Stimulated activated naive B cell treated with anti-CD40 and anti-IgM and Interleukin-4, amounts not matched to agents 10 μg/mL and 1 μg/mL and 100 μg/mL, for 72 hours (primary cell): ENCODE data around the gene KLF14.
"Not testable (repeated sequence)": the region's sequence is repeated elsewhere in the genome, so short reads cannot be mapped to it uniquely, and the experiment has no call there.

Source experiments
- ATAC-seq, 2 donors: fragments of 150-1000 bp; cut with Tn5 transposase; replicated peaks; 2 replicates each; pipeline ENCODE4 v1.10.0; 2021; ENCODE audit warnings: moderate library complexity in 1 of 2
- DNase-seq: peaks from one replicate; pipeline ENCODE4 v3.0.0; 2021
- H3K27ac Mint-ChIP-seq: one replicate; pipeline ENCODE4 v1.8.0; 2022; ENCODE audit warnings: mild to moderate bottlenecking, mixed read lengths
- H3K27me3 Mint-ChIP-seq, 2 donors: one replicate each; pipeline ENCODE4 v1.8.0; 2022; ENCODE audit warnings: mixed read lengths in 2 of 2
- H3K36me3 Mint-ChIP-seq, 2 donors: one replicate each; pipeline ENCODE4 v1.8.0; 2022; ENCODE audit warnings: mixed read lengths in 2 of 2, mild to moderate bottlenecking in 1 of 2
- H3K4me1 Mint-ChIP-seq, 2 donors: one replicate each; pipeline ENCODE4 v1.8.0; 2022; ENCODE audit warnings: mixed read lengths in 2 of 2, mild to moderate bottlenecking in 1 of 2
- H3K4me3 Mint-ChIP-seq, 2 donors: one replicate each; pipeline ENCODE4 v1.8.0; 2022; ENCODE audit warnings: mild to moderate bottlenecking in 2 of 2, mixed read lengths in 2 of 2, moderate library complexity in 1 of 2
- H3K9me3 Mint-ChIP-seq, 2 donors: one replicate each; pipeline ENCODE4 v1.8.0; 2022; ENCODE audit warnings: mixed read lengths in 2 of 2, mild to moderate bottlenecking in 1 of 2

The KLF14 gene

DNA sequence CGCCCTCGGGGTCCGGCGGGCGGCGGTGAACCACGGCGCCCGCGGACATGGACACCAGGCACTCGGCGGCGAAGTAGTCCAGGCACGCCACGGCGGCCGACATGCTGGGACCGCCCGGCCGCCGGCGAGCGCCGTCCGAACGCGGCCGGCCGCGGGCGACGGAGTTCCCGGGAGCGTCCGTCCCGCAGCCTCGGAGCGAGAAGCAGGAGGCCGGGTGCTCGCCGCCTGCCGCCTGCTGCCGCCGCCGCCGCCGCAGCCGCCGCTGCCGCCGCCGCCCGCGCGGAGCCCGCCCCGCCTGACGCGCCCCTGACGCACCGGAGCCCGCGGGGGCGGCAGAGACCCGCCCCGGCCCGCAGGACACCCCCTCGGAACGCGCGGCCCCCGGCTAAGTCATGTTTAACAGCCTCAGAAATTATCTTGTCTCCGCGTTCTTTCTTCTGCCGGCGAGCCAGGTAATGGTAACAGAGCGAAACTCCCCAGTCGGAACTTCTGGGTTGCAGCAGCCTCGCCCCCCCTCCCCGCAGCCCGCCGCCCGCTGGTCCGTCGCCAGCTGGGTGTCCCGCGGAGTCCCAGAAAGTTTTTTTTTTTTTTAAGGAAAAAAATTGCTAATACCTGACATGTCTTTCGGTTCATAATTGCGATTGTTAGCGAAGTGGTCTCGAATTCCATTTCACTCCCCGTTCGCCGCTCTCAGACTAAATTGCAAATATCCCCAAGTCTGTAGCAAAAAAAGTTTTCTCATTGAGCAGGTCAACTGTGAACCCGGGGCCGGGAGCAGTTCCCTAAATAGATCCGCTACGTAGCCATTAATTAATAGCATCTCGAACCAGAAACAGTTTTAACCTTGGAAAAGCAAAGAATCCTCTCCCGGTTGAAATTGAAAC, at the start of gene KLF14:
Gene KLF14, minus strand, starts transcription at position 277 of the 884 bp plus-strand sequence. Its CDS starts 174 bp downstream, at position 103.
- peaks cover 5 to 6% of the 10 kb centered on the region in 2 donors for H3K36me3 Mint-ChIP-seq
- H3K4me1 Mint-ChIP-seq = peaks cover 5% of the 10 kb centered on the region in 2 donors
- peak within 1 kb of the TSS; percentile 79 to 82 for H3K4me3 Mint-ChIP-seq
- H3K27me3 Mint-ChIP-seq = peaks cover 51 to 57% of the 10 kb centered on the region in 2 donors
- H3K9me3 Mint-ChIP-seq = peaks cover 0 to 3% of the 10 kb centered on the region in 2 donors
- DNase-seq = peak; percentile 15
- H3K27ac Mint-ChIP-seq = peak within 1 kb of the TSS; percentile 81
- peak; percentile 65 to 69 for ATAC-seq

GRCh38 chr7:130781346-130781745, 47.3 kb upstream of the KLF14 start:
- Mint-ChIP-seq H3K27me3 (peaks cover 37 to 40% of the 10 kb centered on the region in 2 donors), H3K4me3 (no peak overlapping the region), H3K36me3 (no peaks in the 10 kb centered on the region), H3K4me1 (no peaks in the 10 kb centered on the region), H3K9me3 (no peaks in the 10 kb centered on the region), H3K27ac (no peak overlapping the region)
- DNase-seq = no peak
- no peak for ATAC-seq

- no peak for ATAC-seq
- H3K4me3 Mint-ChIP-seq = no peak overlapping the region
- no peak for DNase-seq
- peaks cover 29 to 32% of the 10 kb centered on the region in 2 donors for H3K27me3 Mint-ChIP-seq
- H3K9me3 Mint-ChIP-seq = peaks cover 2 to 4% of the 10 kb centered on the region in 2 donors
- no peak overlapping the region for H3K27ac Mint-ChIP-seq
- H3K36me3 Mint-ChIP-seq = peaks cover 0 to 2% of the 10 kb centered on the region in 2 donors
- no peaks in the 10 kb centered on the region for H3K4me1 Mint-ChIP-seq
Measured at GRCh38 chr7:130777426-130777825, 43.4 kb upstream of the KLF14 start.

GRCh38 chr7:130772456-130772855, 38.4 kb upstream of the KLF14 start:
- H3K27me3 Mint-ChIP-seq = peaks cover 16 to 32% of the 10 kb centered on the region in 2 donors

DNA sequence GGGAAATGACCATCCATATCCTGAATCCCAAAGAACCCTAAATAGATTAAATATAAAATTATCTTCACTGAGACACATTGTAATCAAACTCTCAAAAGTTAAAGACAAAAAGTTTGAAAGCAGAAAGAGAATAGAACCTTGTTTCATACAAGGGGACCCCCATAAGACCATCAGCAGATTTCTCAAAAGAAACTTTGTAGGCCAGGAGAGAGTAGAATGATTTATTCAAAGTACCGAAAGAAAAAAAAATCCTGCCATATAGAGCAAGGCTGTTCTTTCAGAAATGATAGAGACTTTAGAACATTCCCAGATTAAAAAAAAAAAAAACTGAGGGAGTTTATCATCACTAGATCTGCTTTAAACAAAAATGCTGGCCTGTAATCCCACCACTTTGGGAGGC, 34.8 kb upstream of the KLF14 start:
- no peak for DNase-seq
- no peak for ATAC-seq
- no peak overlapping the region for H3K4me3 Mint-ChIP-seq
- H3K4me1 Mint-ChIP-seq = no peaks in the 10 kb centered on the region
- peaks cover 28 to 34% of the 10 kb centered on the region in 2 donors for H3K9me3 Mint-ChIP-seq
- peaks cover 31 to 48% of the 10 kb centered on the region in 2 donors for H3K27me3 Mint-ChIP-seq
- peaks cover 15 to 19% of the 10 kb centered on the region in 2 donors for H3K36me3 Mint-ChIP-seq
- H3K27ac Mint-ChIP-seq = no peak overlapping the region

More at GRCh38 chr7:130772456-130772855, 38.4 kb upstream of the KLF14 start:
- not testable (repeated sequence) for DNase-seq, H3K4me3 Mint-ChIP-seq, H3K4me1 Mint-ChIP-seq, H3K27ac Mint-ChIP-seq, ATAC-seq
- Mint-ChIP-seq H3K36me3 (peaks cover 13 to 15% of the 10 kb centered on the region in 2 donors), H3K9me3 (peaks cover 22 to 26% of the 10 kb centered on the region in 2 donors)

GRCh38 chr7:130764569-130764968, 30.6 kb upstream of the KLF14 start:
- DNase-seq, ATAC-seq, H3K27ac Mint-ChIP-seq, H3K4me1 Mint-ChIP-seq, H3K4me3 Mint-ChIP-seq: not testable (repeated sequence)
- H3K36me3 Mint-ChIP-seq = peaks cover 8 to 11% of the 10 kb centered on the region in 2 donors
- H3K9me3 Mint-ChIP-seq = peaks cover 10 to 22% of the 10 kb centered on the region in 2 donors
- H3K27me3 Mint-ChIP-seq = peaks cover 33 to 39% of the 10 kb centered on the region in 2 donors

GRCh38 chr7:130758429-130759056, 24.5 kb upstream of the KLF14 start:
- Mint-ChIP-seq H3K36me3 (no peaks in the 10 kb centered on the region), H3K9me3 (no peaks in the 10 kb centered on the region), H3K4me3 (no peak overlapping the region), H3K27me3 (peaks cover 12 to 13% of the 10 kb centered on the region in 2 donors), H3K4me1 (no peaks in the 10 kb centered on the region), H3K27ac (no peak overlapping the region)
- peak; percentile 47 to 51 for ATAC-seq
- DNase-seq = no peak

DNA sequence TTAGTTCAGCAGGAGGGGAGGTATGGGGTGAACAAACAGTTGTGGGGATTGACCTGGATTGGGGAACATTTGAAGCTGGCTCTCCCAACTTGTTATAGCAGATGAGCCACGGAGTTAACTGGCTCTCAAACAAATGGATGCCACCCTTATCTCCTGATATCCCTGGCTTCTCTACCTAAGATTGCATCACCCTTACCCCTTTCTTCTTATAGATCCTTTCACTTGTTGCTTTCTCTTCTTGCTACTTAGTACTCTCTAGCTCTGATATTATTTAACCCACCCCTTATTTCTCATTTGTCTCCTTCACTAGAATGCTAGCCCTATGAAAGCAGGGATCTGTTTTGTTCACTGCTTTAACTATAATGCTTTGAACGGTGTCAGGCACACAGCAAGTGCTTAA, 22.3 kb upstream of the KLF14 start:
- no peaks in the 10 kb centered on the region for H3K9me3 Mint-ChIP-seq
- DNase-seq (no peak), ATAC-seq (no peak)
- no peak overlapping the region for H3K4me3 Mint-ChIP-seq
- no peaks in the 10 kb centered on the region for H3K36me3 Mint-ChIP-seq
- H3K4me1 Mint-ChIP-seq = no peaks in the 10 kb centered on the region
- no peak overlapping the region for H3K27ac Mint-ChIP-seq
- peaks cover 9 to 21% of the 10 kb centered on the region in 2 donors for H3K27me3 Mint-ChIP-seq

DNA sequence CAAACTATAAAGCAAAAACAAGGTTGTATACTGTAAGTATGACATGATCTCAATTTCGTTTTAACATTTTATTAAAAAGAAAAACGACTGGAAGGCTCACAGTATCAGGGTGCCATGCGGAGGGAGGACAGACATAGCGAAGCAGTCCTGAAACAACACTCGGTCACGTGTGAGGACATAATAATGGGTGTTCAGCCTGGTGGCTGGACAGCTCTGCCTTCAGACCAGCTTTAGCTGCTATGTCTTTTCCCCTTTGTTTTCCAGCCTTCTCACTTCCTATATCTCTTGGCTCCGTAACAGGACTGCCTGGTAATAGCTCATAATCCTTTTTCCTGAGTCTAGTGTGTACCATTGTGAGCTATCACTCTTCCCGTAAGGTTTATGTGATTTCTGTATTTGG, 18.4 kb upstream of the KLF14 start:
- ATAC-seq (no peak), DNase-seq (no peak)
- Mint-ChIP-seq H3K9me3 (no peaks in the 10 kb centered on the region), H3K36me3 (no peaks in the 10 kb centered on the region), H3K27me3 (peaks cover 8 to 24% of the 10 kb centered on the region in 2 donors), H3K4me3 (no peak overlapping the region), H3K27ac (no peak overlapping the region), H3K4me1 (no peaks in the 10 kb centered on the region)

DNA sequence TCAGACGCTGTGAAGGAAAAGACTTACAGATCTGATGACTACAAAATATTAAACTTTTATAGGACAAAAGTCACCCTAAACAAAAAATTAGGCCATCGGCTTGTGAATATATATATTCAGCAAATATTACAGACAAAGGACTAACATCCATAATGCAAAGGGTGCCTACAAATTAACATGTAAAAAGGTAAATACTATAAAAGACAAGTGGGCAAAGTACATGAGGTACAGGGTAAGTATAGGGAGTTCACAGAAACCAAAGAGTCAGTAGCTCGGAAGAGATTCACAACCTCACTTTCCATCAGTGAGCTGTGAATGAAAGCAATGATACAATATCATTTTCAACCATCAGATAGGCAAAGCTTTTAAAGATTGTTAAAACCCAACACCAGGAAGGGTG, 16.7 kb upstream of the KLF14 start:
- H3K9me3 Mint-ChIP-seq = no peaks in the 10 kb centered on the region
- no peak overlapping the region for H3K4me3 Mint-ChIP-seq
- peaks cover 9 to 27% of the 10 kb centered on the region in 2 donors for H3K27me3 Mint-ChIP-seq

DNA sequence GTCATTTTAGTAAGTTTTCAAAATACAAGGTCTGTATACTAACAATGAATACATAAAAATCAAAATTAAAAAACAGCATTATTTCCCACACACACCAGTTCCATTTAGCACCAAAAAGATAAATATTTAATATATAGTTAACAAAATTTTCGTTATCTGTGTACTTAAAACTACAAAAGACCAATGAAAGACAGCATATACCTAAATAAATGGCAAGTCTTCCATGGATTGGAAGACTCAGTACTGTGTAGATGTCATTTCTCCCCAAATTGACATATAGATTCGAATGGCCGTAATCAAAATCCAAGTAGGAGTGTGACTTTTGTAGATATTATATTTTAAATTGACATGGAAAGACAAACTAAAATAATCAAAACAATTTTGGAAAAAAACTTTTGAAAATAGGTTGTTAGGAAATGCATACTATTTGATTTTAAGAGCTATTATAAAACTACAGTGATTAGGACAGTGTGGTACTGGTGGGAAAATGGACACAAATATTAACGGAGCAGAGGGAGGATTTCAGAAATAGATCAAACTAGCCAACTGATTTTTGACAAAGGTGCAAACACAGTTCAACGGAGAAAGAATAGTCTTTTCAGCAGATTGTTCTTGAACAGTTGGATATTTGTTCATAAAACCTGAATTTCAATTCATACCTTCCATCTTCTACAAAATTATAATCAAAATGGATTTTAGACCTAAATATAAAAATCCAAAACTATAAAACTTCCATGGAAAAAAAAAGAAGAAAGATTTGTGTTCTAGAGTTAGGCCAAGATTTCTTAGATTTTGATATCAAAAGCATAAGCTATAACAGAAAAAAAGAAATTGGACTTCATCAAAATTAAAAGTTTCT, 14.8 kb upstream of the KLF14 start:
- Mint-ChIP-seq H3K4me1 (no peaks in the 10 kb centered on the region), H3K27me3 (peaks cover 14 to 35% of the 10 kb centered on the region in 2 donors), H3K27ac (no peak overlapping the region), H3K36me3 (no peaks in the 10 kb centered on the region), H3K9me3 (no peaks in the 10 kb centered on the region), H3K4me3 (no peak overlapping the region)
- no peak for DNase-seq
- no peak for ATAC-seq

More for the DNA sequence above, 16.7 kb upstream of the KLF14 start:
- Mint-ChIP-seq H3K4me1 (no peaks in the 10 kb centered on the region), H3K27ac (no peak overlapping the region), H3K36me3 (no peaks in the 10 kb centered on the region)
- ATAC-seq (no peak), DNase-seq (no peak)

GRCh38 chr7:130741331-130741995, 7.5 kb upstream of the KLF14 start:
- Mint-ChIP-seq H3K4me3 (no peak overlapping the region), H3K27ac (no peak overlapping the region), H3K36me3 (no peaks in the 10 kb centered on the region), H3K4me1 (no peaks in the 10 kb centered on the region), H3K9me3 (no peaks in the 10 kb centered on the region), H3K27me3 (peaks cover 18 to 26% of the 10 kb centered on the region in 2 donors)
- ATAC-seq = peak; percentile 98 to 99
- DNase-seq = no peak

- H3K36me3 Mint-ChIP-seq = no peaks in the 10 kb centered on the region
- no peak overlapping the region for H3K4me3 Mint-ChIP-seq
- peaks cover 26 to 28% of the 10 kb centered on the region in 2 donors for H3K27me3 Mint-ChIP-seq
- ATAC-seq (no peak), DNase-seq (no peak)
- H3K4me1 Mint-ChIP-seq = no peaks in the 10 kb centered on the region
- no peaks in the 10 kb centered on the region for H3K9me3 Mint-ChIP-seq
- H3K27ac Mint-ChIP-seq = no peak overlapping the region
Measured at GRCh38 chr7:130740606-130741005, 6.6 kb upstream of the KLF14 start.
